Uterus (tissue), 4 donors: Measurements from ENCODE around the gene ALPP. TPM values are rescaled to one million over a fixed set of nuclear protein-coding genes. Genes with fewer than 3 reads are reported as not detected.

Experiments used
- DNase-seq, 2 donors: peaks; one replicate each; pipeline ENCODE4 v3.0.0-alpha.2; 2019 to 2020
- H3K27ac ChIP-seq, 2 donors: fragments of 200-600 bp; sonication (generic); 1 replicate in 1 of 2; 2 replicates in 1 of 2; pipeline ENCODE4 v1.5.1; 2016 to 2018
- H3K27me3 ChIP-seq, 2 donors: fragments of 200-600 bp; sonication (generic); one replicate each; pipeline ENCODE4 v1.5.1; 2018 to 2019; ENCODE audit warnings: control low read depth in 1 of 2
- H3K36me3 ChIP-seq, 2 donors: fragments of 200-600 bp; sonication (generic); one replicate each; pipeline ENCODE4 v1.5.1; 2019; ENCODE audit warnings: control low read depth in 1 of 2
- H3K4me1 ChIP-seq, 2 donors: fragments of 200-600 bp; sonication (generic); one replicate each; pipeline ENCODE4 v1.5.1; 2018 to 2019; ENCODE audit warnings: control low read depth in 1 of 2
- H3K4me3 ChIP-seq, 2 donors: fragments of 200-600 bp; sonication (generic); 1 replicate in 1 of 2; 2 replicates in 1 of 2; pipeline ENCODE4 v1.5.1; 2018 to 2019; ENCODE audit warnings: mild to moderate bottlenecking in 1 of 2
- H3K9me3 ChIP-seq, 2 donors: fragments of 200-600 bp; sonication (generic); one replicate each; pipeline ENCODE4 v1.5.1; 2019; ENCODE audit warnings: control low read depth in 1 of 2
- POLR2A ChIP-seq, 2 donors: fragments of 450-650 bp; IDR thresholded peaks; one replicate each; pipeline ENCODE4 v1.6.1; 2016; ENCODE audit warnings: antibody characterized with exemption in 2 of 2, mild to moderate bottlenecking in 1 of 2, moderate library complexity in 1 of 2
- intact Hi-C: fragments of 100-400 bp; cut with DNase I; formaldehyde crosslinking; loops from one replicate; pipeline ENCODE4 v1.15.1; 2023; ENCODE audit warnings: low total_unique reads
- total RNA-seq, 4 donors: library from RNA; depleted of rRNA in 3 of 4; stranded (reverse); fragments of >200 nt in 3 of 4; gene quantifications; one replicate each; pipeline versions ENCODE4 v1.1.0 to v1.2.4, GENCODE V29; 2014 to 2023
- TF ChIP-seq, protein P1 (sequence below), 4 experiments: fragments of 200-600 bp in 2 of 4; fragments of 450-650 bp in 2 of 4; sonication (generic) in 2 of 4; IDR thresholded peaks; one replicate each; pipeline ENCODE4 v1.5.1; 2016 to 2019; ENCODE audit warnings: antibody characterized with exemption in 4 of 4, mild to moderate bottlenecking in 2 of 4, moderate library complexity in 1 of 4
- donor health status: DM: yes; HTN: yes; CAD: no.

The ALPP gene
- total RNA-seq, 4 donors from 2014 or later = 0.62 TPM; not detected in 3

DNA sequence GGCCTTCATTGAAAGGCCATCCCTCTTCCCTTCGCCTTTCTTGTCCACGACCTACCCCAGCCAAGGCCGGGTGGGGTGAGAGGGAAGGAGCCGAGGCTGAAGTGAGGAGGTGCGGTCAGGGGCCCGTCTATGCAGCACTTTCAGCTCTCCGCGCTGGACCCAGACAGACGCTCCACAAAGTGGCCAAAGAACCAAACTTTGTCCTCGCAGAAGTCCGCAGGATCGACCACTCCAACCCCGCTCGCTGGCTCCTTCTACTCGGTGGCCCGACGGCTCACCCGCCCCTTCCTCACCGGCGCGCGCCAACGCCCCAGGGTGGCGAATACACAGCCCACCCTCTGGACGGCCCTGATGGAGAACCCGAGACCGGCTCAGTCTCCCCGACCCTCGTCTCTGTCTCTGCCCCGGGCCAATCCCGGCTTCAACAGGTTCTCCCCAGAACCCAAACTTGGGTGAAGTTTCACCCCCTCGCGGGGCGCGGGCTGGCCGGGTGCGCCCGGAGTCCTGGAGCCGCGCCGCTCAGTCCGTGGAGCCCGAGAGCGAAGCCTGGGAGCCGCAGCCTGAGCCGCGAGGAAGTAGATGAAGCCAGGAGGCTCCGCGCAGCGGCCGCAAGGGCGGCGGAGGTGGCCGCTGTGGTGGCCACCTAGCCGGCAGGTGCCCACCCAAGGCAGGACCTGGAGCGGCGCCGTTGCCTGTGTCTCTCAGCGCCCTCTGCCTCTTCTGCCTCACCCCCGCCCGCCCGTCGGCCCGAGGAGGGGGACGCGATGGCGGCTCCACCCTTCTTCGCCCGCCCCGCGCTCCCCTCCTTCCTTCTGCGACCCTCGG, 26.7 kb upstream of the ALPP start:
- TF ChIP-seq, protein P1, sequence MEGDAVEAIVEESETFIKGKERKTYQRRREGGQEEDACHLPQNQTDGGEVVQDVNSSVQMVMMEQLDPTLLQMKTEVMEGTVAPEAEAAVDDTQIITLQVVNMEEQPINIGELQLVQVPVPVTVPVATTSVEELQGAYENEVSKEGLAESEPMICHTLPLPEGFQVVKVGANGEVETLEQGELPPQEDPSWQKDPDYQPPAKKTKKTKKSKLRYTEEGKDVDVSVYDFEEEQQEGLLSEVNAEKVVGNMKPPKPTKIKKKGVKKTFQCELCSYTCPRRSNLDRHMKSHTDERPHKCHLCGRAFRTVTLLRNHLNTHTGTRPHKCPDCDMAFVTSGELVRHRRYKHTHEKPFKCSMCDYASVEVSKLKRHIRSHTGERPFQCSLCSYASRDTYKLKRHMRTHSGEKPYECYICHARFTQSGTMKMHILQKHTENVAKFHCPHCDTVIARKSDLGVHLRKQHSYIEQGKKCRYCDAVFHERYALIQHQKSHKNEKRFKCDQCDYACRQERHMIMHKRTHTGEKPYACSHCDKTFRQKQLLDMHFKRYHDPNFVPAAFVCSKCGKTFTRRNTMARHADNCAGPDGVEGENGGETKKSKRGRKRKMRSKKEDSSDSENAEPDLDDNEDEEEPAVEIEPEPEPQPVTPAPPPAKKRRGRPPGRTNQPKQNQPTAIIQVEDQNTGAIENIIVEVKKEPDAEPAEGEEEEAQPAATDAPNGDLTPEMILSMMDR (IDR thresholded peaks at IDR 0.05) = no peak
- no peak for TF ChIP-seq POLR2A (IDR thresholded peaks at IDR 0.05)
- Histone ChIP-seq H3K4me3 (no peak overlapping the region), H3K4me1 (no peaks in the 10 kb centered on the region), H3K36me3 (no peaks in the 10 kb centered on the region), H3K9me3 (no peaks in the 10 kb centered on the region), H3K27ac (no peak overlapping the region), H3K27me3 (peaks cover 3 to 18% of the 10 kb centered on the region in 2 donors)
- DNase-seq = no peak
- intact Hi-C loops = no loop called here

DNA sequence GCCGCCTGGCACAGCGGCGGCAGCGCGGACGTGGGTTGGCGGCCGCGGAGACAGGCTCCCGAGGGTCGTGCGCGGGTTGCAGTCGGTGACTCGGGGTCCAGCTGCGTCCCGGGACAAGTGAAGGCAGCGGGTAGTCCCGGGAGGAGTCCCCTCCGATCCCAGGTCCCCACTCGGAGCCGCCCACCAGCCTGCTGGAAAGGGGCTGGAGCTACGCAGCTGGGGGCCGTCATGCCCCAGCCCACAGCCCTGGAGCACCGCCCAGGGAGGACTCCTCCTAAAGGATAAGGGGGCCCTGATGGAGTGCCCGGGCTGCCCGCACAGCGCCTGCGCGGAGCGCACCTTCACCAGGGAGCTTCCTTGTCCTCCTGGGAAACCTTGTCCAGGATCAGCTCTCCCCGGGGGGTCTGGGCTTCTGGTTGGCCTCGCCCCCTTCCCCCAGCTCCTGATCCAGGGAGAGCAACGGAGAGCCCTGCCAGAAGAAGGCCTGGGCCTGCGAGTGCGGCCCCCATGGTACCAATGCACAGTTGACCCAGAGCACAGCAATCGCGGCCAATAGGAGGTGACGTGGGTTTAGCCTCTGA, 25.9 kb upstream of the ALPP start:
- no peak for DNase-seq
- TF ChIP-seq, protein P1 (IDR thresholded peaks at IDR 0.05) = no peak
- no peak for TF ChIP-seq POLR2A (IDR thresholded peaks at IDR 0.05)

GRCh38 chr2:232353096-232353495, 25.5 kb upstream of the ALPP start:
- Histone ChIP-seq H3K9me3 (no peaks in the 10 kb centered on the region), H3K36me3 (no peaks in the 10 kb centered on the region), H3K4me3 (no peak overlapping the region), H3K27me3 (peaks cover 3 to 18% of the 10 kb centered on the region in 2 donors), H3K4me1 (no peaks in the 10 kb centered on the region), H3K27ac (no peak overlapping the region)
- intact Hi-C loops = no loop called here
- no peak for TF ChIP-seq POLR2A (IDR thresholded peaks at IDR 0.05)
- TF ChIP-seq, protein P1 (IDR thresholded peaks at IDR 0.05) = no peak
- no peak for DNase-seq

More for the DNA sequence above, 25.9 kb upstream of the ALPP start:
- Histone ChIP-seq H3K36me3 (no peaks in the 10 kb centered on the region), H3K27me3 (peaks cover 3 to 18% of the 10 kb centered on the region in 2 donors), H3K27ac (no peak overlapping the region), H3K9me3 (no peaks in the 10 kb centered on the region), H3K4me1 (no peaks in the 10 kb centered on the region), H3K4me3 (no peak overlapping the region)
- intact Hi-C loops = no loop called here

GRCh38 chr2:232353660-232354059, 24.9 kb upstream of the ALPP start:
- H3K36me3 ChIP-seq = no peaks in the 10 kb centered on the region
- peaks cover 3 to 18% of the 10 kb centered on the region in 2 donors for H3K27me3 ChIP-seq
- no peaks in the 10 kb centered on the region for H3K9me3 ChIP-seq
- H3K4me3 ChIP-seq = no peak overlapping the region
- TF ChIP-seq, protein P1 (IDR thresholded peaks at IDR 0.05) = no peak
- TF ChIP-seq POLR2A (IDR thresholded peaks at IDR 0.05) = no peak
- no peaks in the 10 kb centered on the region for H3K4me1 ChIP-seq
- H3K27ac ChIP-seq = no peak overlapping the region
- DNase-seq = no peak
- intact Hi-C loops = no loop called here

DNA sequence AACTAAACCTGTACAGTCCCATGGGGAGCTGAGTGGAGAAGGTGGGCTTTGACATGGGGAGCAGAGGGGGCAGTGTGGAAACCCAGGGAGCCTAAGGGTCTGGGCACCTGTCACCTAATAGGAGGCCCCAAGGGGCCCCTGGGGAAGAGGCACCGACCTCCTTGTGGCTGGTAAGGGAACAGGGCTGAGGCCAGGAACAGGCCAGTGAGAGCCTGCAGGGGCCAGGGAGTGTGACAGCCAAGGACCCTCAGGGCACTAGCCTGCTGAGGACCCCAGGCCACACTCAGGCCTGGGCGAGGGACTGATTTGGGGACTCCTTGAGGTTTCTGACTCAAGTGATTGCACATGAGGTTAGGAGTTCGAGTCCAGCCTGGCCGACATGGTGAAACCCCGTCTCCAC, 24.5 kb upstream of the ALPP start:
- no peaks in the 10 kb centered on the region for H3K4me1 ChIP-seq
- DNase-seq = no peak
- TF ChIP-seq, protein P1 (IDR thresholded peaks at IDR 0.05) = no peak
- TF ChIP-seq POLR2A (IDR thresholded peaks at IDR 0.05) = no peak
- H3K4me3 ChIP-seq = no peak overlapping the region
- intact Hi-C loops = no loop called here
- H3K27me3 ChIP-seq = peaks cover 3 to 18% of the 10 kb centered on the region in 2 donors
- no peaks in the 10 kb centered on the region for H3K36me3 ChIP-seq
- no peak overlapping the region for H3K27ac ChIP-seq
- no peaks in the 10 kb centered on the region for H3K9me3 ChIP-seq
